ENCODE results near the gene FAM117B. TPM values are rescaled to one million over a fixed set of nuclear protein-coding genes. Genes with fewer than 3 reads are reported as not detected.
"Not testable (repeated sequence)": the region's sequence is repeated elsewhere in the genome, so short reads cannot be mapped to it uniquely, and the experiment has no call there.

Gene FAM117B
- total RNA-seq, 1 experiment from 2014 or later = 4.3 TPM

DNA sequence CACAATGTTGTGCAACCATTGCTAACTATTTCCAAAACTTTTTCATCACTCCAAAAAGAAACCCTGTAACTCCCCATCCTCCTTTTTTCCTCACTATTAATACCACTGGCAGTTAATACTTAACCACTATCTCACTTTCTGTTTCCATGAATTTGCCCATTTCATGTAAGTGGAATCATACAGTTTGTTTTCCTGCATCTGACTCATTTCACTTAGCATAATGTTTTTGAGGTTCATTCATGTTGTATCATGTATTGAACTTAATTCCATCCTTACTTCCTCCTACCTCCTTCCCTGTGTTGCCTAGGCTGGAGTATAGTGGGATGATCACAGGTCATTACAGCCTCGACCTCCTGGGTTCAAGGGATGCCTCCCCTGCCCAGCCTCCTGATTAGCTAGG is 68.3 kb downstream of the FAM117B start:
- DNase-seq (ENCODE audit: low spot score) = no peak

DNA sequence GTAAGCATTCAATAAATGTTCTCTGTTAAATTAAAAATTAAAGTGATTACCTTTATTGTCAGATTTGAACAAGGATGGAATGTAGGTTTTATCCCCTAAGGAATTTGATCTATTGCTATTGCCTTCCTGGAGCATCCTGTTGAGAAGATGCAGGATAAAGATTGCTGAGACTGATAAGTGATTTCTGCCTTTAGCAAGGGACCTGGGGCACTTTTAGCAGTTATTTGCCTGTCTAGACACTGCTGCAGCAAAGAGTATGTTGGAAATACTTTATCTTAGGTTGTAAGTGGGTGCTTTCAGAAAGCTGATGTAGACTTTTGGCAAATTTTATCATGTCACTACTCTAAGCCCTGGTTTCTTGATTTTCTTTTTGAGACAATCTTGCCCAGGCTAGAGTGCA is 69.5 kb downstream of the FAM117B start:
- DNase-seq (ENCODE audit: low spot score) = no peak

DNA sequence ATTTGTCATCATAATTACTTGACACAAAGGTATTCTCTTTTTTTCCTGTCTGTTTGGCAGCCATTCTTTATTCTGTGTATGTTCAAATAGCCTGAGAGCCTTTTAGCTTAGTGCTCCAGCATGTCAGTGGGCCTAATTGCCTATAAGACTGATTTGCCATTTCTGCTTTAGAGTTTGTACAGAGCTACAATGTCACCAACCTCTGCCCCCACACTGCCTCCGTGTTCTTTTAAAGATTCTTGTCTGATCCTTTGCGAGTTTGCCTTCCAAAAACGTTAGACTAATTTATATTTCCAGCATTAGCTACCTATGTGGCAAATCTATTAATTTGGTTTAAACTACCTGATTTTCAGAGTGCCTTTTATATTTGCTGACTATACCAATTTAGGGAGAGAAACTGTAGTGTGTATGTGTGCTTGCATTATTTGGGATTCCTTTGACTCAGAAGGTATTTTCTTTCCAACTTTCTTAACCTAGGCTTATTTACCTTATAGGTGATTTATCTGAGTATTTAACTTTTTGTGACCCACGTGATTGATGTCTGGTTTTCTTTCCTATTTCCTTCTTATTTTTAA is 70.8 kb downstream of the FAM117B start:
- DNase-seq (ENCODE audit: low spot score) = no peak

DNA sequence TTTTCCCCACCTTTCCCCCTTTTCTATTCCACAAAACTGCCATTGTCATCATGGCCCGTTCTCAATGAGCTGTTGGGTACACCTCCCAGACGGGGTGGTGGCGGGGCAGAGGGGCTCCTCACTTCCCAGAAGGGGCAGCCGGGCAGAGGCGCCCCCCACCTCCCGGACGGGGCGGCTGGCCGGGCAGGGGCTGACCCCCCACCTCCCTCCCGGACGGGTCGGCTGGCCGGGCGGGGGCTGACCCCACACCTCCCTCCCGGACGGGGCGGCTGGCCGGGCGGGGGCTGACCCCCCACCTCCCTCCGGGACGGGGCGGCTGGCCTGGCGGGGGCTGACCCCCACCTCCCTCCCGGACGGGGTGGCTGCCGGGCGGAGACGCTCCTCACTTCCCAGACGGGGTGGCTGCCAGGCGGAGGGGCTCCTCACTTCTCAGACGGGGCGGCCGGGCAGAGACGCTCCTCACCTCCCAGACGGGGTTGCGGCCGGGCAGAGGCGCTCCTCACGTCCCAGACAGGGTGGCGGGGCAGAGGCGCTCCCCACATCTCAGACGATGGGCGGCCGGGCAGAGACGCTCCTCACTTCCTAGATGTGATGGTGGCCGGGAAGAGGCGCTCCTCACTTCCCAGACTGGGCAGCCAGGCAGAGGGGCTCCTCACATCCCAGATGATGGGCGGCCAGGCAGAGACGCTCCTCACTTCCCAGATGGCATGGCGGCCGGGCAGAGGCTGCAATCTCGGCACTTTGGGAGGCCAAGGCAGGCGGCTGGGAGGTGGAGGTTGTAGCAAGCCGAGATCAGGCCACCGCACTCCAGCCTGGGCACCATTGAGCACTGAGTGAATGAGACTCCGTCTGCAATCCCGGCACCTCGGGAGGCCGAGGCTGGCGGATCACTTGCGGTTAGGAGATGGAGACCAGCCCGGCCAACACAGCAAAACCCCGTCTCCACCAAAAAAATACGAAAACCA is 80.5 kb downstream of the FAM117B start:
- DNase-seq (ENCODE audit: low spot score) = not testable (repeated sequence)

DNA sequence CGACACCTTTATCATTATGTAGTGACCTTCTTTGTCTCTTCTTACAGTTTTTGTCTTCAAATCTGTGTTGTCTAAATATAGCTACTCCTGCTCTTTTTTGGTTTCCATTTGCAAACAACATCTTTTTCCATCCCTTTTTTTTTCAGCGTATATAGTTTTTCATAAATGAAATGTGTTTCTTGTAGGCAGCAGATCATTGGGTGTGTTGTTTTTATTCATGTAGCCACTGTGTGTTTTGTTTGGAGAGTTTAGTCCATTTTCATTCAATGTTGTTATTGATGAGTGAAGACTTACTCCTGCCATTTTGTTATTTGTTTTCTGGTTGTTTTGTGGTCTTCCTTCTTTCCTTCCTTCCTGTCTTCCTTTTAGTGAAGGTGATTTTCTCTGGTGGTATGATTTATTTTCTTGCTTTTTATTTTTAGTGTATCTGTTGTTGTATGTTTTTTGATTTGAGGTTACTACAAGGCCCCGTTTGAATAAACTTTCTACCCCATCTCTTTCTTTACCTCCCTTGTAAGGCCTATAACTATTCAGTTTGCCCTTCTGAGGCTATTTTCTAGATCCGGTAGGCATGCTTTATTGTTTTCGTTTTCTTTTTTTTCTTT is 81.4 kb downstream of the FAM117B start:
- no peak for DNase-seq (ENCODE audit: low spot score)

DNA sequence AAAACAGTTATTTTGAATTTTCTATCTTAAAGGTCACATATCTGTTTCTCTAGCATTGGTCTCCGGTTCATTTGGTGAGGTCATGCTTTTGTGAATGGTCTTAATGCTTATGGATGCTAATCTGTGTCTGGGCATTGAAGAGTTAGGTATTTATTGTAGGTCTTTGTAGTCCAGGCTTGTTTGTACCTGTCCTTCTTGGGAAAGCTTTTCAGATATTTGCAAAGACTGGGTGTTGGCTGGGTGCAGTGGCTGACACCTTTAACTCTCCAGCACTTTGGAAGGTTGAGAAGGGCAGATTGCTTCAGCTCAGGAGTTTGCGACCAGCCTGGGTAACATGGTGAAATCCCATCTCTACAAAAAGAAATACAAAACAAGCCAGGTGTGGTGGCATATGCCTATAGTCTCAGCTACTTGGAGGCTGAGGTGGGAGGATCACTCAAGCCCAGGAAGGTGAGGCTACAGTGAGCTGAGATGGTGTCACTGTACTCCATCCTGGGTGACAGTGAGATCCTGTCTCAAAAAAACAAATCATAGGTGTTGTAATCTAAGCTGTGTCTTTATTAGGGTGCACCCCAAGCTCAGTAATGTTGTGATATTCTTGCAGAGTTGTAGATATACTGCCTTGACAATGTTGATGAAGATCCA is 82.3 kb downstream of the FAM117B start:
- no peak for DNase-seq (ENCODE audit: low spot score)

DNA sequence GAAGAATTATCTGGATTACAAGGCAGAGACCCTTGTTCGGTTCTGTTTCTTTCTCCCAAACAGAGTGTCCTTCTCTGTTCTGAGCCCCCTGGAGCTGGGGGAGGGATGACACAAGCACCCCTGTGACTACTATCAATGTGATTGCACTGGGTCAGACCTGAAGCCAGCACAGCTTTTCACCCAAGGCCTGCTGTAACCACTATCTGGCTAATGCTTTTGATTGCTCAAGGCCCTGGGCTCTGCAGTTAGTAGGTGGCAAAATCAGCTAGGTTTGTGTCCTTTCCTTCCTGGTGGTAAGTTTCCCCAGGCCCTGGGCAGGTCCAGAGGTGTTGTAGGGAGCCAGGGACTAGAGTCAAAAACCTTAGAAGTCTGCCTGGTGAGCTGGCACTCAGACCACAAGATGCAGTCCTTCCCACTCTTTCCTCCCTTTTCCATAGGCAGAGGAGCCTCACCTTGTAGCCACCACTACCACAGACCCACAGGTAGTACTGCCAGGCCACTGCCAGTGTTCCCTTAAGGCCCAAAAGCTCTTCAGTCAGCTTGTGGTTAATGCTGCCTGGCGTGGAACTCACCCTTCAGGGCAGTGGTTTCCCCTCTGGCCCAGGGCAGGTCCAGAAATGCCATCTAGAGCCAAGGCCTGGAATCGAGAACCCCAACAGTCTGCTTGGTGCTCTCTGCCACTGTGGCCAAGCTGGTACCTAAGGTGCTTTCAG is 83.0 kb downstream of the FAM117B start:
- peak; percentile 10 for DNase-seq (ENCODE audit: low spot score)

DNA sequence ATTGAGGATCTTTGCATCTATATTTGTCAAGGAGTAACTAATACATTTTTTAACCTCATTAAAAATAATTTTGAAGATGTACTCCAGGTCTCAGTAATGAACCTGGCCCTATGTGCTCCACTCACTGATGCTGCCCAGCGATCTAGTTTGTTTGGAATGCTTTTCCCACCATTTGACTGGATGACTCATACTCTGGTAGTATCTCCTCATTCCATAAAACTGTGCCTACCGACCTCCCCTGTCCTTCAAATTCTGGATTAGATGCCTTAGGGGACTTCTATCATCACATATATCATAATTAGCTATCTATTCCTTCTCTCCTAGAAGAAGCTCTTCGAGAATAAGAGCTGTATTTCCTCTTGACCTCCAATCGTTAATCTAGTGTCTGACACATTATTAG is 83.8 kb downstream of the FAM117B start:
- peak; percentile 35 for DNase-seq (ENCODE audit: low spot score)

DNA sequence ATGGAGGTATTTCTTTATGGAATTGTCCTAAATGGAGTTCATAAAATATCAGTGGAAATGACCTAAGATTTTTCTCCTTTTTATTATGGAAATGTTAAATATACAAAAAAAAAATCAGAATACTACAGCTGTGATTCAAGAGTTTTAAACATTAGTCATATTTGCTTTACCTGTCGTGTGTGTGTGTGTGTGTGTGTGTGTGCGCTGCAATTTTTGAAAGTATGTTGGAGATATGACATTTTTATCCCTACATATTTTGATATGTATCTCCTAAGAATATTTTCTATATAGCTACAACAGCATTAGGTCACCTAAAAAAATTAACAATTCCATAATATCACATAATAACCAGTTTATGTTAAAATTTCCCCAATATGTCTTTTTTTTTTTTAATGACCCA is 85.5 kb downstream of the FAM117B start:
- DNase-seq (ENCODE audit: low spot score) = no peak

DNA sequence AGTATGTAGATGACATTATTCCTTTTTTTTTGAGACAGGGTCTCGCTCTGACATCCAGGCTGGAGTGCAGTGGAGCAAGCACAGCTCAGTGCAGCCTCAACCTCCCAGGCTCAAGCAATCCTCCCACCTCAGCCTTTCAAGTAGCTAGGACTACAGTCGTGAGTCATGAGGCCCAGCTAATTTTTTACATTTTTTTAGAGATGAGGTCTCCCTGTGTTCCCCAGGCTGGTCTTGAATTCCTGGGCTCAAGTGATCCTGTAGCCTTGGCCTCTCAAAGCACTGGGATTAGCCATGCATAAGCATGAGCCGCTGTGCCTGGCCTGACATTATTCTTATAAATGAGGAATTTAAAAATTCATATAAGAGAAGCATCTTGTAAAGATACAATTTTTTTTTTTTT is 86.9 kb downstream of the FAM117B start:
- DNase-seq (ENCODE audit: low spot score) = no peak

DNA sequence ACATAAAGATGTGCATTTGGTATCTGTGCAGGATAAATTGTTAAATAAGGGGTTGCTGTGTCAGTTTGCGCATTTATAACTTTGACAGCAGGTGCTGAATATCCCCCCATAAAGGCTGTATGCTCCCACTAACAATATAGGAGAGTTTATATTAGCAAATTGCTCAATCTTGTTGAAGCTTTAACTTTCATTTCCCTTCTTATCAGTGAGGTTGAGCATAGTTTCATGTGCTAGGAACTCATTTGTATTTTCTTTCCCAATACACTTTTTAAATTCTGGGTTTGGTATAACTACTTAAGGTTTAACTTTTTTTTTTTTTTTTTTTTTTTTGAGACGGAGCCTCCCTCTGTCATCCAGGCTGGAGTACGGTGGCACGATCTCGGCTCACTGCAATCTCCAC is 89.0 kb downstream of the FAM117B start:
- no peak for DNase-seq (ENCODE audit: low spot score)

DNA sequence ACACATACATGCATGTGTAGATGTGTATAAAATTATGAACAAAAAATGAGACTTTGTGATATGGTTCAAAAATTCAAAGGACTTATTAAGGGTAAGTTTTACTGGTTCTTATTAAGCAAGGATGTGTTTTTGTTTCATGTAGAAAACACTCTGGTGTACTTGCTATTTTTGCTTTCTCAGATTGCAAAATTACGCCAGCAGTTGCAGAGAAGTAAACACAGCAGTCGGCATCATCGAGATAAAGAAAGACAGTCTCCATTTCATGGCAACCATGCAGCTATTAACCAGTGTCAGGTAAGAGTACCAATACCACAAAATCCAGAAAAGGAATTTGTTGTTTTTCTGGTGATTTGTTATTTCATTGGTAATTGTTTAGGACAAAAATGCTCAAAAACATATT is 91.3 kb downstream of the FAM117B start:
- no peak for DNase-seq (ENCODE audit: low spot score)

DNA sequence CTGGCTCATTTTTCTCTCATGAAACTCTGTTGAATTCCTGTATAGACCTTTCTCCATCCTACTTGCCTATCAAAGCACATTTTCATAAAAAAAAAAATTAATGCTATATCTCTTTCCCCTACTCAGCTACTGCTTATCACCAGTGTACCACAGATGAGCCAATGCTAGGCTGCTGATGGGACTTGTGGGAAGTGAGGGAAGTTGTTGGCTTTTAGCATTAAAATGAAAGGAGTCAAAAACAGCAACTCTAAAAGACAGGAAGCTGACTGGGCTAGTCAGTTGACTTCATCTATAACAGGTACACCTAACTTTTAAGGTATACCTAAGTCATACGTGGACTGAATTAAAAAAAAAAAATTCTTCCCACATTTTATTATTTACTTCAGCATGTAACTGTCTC is 102.1 kb downstream of the FAM117B start:
- no peak for DNase-seq (ENCODE audit: low spot score)

DNA sequence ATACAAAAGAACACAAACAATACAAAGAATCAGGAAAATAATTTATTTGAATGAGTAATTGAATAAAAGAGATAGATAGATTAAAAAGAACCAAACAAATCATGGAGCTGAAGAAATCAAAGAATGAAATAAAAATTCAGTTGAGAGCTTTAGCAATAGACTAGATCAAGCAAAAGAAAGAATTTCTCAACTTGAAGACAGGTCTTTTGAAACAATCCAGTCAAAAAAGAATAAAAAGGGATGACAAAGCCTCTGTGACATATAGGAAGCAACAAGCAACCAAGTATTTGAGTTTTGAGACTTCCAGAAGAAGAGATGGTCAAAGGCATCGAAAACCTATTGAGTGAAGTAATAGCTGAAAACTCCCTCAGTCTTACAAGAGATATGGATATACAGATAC is 108.8 kb downstream of the FAM117B start:
- no peak for DNase-seq (ENCODE audit: low spot score)

DNA sequence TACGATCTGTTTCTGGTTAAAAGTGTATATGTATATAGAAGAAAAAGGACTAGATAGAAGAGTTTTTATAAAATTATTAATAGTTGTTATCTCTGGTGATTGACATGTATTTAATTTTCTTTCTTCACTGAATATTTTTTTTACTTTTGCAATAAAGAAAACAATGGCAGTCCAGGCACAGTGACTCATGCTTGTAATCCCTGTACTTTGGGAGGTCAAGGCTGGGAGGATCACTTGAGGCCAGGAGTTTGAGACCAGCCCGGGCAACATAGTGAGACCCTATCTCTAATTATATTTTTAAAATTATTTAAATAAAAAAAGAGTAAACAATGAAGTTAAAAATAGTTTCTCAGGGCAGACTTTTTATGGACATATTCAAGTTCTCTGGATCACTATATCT is 114.7 kb downstream of the FAM117B start:
- no peak for DNase-seq (ENCODE audit: low spot score)

DNA sequence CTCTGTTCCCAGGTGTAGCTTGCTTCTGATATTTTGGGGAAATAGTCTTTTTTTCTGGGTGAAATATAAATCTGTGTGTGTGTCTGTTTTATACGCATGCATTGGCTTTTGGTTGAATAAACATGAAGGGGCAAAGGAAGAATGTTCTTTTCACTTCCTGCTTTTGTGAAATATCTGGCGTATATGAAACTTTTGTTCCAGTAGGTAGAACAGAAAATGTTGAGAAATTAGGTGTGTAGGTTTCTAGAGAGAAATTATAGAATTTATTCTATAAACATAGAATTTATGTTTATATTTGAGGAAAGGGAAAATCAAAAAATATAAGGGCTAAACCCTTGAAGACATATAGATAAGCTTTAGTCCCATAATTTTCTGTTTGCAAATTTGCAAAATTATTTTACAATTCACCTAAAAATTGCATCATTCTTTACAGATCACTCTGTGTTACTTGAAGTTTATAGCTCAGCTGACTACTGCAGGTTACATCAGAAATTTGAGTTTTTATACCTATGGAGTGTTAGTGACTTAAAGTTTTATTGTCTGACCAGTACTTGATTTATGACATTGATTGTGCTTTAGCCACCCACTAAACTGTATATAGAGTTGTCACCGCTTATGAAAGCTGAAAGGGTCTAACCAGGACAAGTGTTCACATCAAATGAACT is 116.1 kb downstream of the FAM117B start:
- DNase-seq (ENCODE audit: low spot score) = no peak

DNA sequence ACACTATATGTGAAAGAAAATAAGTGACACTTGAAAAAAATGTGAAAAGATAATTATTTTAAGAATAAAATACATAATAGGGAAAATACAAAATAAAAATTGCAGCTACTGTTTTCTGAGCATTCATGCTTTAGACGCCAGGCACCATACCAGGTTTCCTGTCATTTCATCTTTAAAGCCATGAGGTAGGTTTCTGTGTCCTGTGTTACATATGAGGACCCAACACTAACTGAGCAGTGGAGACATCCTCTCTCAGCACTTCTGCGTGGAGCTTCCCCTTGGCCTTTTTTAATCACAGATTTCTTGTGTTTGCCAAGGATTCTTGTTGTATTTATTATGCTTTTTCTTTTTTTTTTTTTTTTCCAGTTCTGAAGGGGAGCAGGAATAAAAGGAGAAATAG is 117.3 kb downstream of the FAM117B start:
- DNase-seq (ENCODE audit: low spot score) = no peak

DNA sequence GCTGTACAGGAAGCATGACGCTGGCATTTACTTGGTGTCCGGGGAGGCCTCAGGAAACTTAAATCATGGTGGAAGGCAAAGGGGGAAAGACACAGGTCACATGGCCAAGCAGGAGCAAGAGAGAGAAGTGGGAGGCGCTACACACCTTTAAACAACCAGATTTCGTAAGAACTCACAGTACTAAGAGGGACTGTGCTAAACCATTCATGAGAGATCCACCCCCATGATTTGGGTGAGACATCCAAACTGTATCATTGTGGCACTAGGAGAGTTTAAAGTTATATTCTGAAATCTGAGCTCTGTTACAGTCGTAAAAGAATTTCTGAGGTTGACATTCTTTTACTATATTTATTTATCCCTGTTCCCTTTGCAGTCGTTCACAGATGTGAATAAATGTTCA is 120.2 kb downstream of the FAM117B start:
- DNase-seq (ENCODE audit: low spot score) = no peak

DNA sequence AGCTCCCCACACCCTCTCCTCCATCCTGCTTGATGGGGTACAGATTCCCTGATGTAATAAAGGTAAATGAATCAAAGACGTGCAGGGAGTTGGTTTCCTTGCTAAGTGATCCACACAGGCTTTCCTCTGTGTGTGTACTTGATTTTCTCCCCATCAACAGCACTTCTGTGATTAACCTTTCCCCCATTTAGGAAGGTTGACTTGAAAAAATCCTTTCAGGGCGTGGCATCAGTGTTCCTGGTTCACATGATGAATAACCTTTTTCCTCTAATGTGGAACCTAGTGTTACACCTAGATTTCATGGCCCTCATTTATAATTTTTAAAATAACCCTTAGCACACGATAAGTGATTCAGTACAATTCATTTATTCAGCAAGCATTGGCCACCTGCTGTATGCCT is 121.8 kb downstream of the FAM117B start:
- no peak for DNase-seq (ENCODE audit: low spot score)

DNA sequence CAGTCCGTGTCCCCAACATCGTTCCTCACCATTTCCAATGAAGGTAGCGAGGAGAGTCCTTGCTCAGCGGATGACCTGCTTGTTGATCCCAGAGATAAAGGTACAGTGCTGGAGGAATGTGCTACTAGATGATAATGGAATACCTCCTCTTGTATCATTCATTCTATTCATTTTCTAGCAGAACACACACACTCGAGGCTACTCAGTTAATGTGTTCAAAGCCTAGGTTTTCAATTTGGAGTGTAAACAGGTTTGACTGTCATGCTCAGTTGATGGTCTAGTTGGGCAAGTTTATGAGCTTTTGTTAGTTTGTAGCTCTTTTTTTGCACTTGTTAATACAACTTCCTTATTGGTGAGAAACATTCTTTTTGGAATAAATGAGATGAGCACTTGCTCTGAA is 122.6 kb downstream of the FAM117B start:
- DNase-seq (ENCODE audit: low spot score) = no peak

DNA sequence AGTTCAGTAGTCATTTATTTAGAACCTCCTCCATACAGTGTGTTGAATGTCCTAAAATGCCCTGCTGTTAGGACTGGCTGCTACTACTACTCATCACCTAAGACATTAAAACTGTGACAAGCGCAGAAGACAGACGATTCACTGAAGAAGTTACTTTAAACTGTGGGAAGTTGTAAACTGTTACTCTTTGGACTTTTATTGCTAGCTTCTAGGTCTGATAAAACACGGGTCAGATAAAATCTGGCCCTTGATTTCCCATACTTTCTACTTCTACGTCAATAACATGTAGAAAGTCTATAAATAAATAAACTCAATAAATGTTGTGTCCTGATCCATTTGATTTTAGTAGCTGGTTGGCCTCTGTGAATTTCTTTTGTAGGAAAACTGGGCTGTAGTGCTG is 123.4 kb downstream of the FAM117B start:
- DNase-seq (ENCODE audit: low spot score) = no peak

Measured in H4 (cell line).